DOHH2 (cell line): ENCODE results near the gene WNT9B.

Source experiments
- H3F3A ChIP-seq: fragments of 200-600 bp; sonication (generic), shearing (Covaris generic); 2 replicates; pipeline ENCODE4 v1.6.0; 2016; ENCODE audit warnings: antibody characterized with exemption, mild to moderate bottlenecking; ENCODE audit not compliant: control insufficient read depth, insufficient read depth
- H3K27ac ChIP-seq: fragments of 200-600 bp; sonication (generic); 2 replicates; pipeline ENCODE4 v1.5.1; 2014; ENCODE audit warnings: low read depth, mild to moderate bottlenecking, low read length, moderate library complexity
- H3K27me3 ChIP-seq: fragments of 200-600 bp; sonication (generic); 2 replicates; pipeline ENCODE4 v1.6.1; 2014; ENCODE audit warnings: mild to moderate bottlenecking, low read length, mixed read lengths; ENCODE audit not compliant: control insufficient read depth
- H3K36me3 ChIP-seq: fragments of 200-600 bp; sonication (generic); 2 replicates; pipeline ENCODE4 v1.6.1; 2014; ENCODE audit warnings: mild to moderate bottlenecking, low read length, moderate library complexity, mixed read lengths; ENCODE audit not compliant: control insufficient read depth
- H3K4me1 ChIP-seq: fragments of 200-600 bp; sonication (generic); 2 replicates; pipeline ENCODE4 v1.6.1; 2014; ENCODE audit warnings: mild to moderate bottlenecking, low read length, mixed read lengths; ENCODE audit not compliant: control insufficient read depth
- H3K4me2 ChIP-seq: fragments of 200-600 bp; sonication (generic); 2 replicates; pipeline ENCODE4 v1.6.0; 2014; ENCODE audit warnings: mild to moderate bottlenecking, low read length, moderate library complexity
- H3K4me3 ChIP-seq: fragments of 200-600 bp; sonication (generic); 2 replicates; pipeline ENCODE4 v1.5.1; 2014; ENCODE audit warnings: mild to moderate bottlenecking, low read length, mixed read lengths
- H3K79me2 ChIP-seq: fragments of 200-600 bp; sonication (generic); 2 replicates; pipeline ENCODE4 v1.6.1; 2014; ENCODE audit warnings: mild to moderate bottlenecking, low read length, mixed read lengths; ENCODE audit not compliant: control insufficient read depth
- H3K9me2 ChIP-seq: fragments of 200-600 bp; sonication (generic); replicated peaks from 2 replicates; pipeline ENCODE4 v1.6.1; 2014; ENCODE audit warnings: mild to moderate bottlenecking, low read length, mixed read lengths; ENCODE audit not compliant: control insufficient read depth
- H3K9me3 ChIP-seq: fragments of 200-600 bp; sonication (generic); 2 replicates; pipeline ENCODE4 v1.6.1; 2014; ENCODE audit warnings: antibody characterized with exemption, low read length, mixed read lengths; ENCODE audit not compliant: control insufficient read depth, insufficient read depth
- H4K20me1 ChIP-seq: fragments of 200-600 bp; sonication (generic); 2 replicates; pipeline ENCODE4 v1.6.0; 2014; ENCODE audit warnings: low read depth, mild to moderate bottlenecking, antibody characterized with exemption, low read length, moderate library complexity; ENCODE audit not compliant: control insufficient read depth, insufficient read depth
- EZH2phosphoT487 ChIP-seq: fragments of 200-600 bp; sonication (generic); IDR thresholded peaks from 2 replicates; pipeline ENCODE4 v1.6.1; 2017; ENCODE audit warnings: borderline replicate concordance, mild to moderate bottlenecking, antibody characterized with exemption, low read length, moderate library complexity, mixed read lengths
- TF ChIP-seq, protein P1 (sequence below): fragments of 200-600 bp; sonication (generic); IDR thresholded peaks from one replicate; pipeline ENCODE4 v1.5.1; 2014; ENCODE audit warnings: antibody characterized with exemption, mild to moderate bottlenecking, low read depth, low read length; ENCODE audit not compliant: poor library complexity, severe bottlenecking

Gene WNT9B

DNA sequence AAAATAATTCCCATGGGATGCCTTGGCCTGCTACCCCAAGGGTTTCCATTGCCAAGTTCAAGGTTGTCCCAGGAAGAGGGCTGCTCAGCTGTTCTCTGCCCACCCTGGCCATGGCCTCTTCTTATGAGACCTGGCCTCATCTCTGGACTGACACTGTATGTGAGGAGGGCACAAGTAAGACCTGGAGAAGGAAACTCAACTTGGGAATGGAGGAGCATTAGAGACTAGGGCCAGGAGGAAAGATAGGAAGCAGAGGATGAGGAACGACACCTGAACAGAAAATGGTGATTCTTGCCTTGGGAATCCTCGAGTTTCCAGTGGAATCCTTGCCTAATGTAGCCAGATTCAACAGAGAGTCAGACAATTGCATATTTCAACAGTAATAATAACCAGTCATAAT, 47.0 kb downstream of the WNT9B start:
- H3K4me3 ChIP-seq = no peak overlapping the region
- no peaks in the 10 kb centered on the region for H3F3A ChIP-seq
- H3K79me2 ChIP-seq = no peaks in the 10 kb centered on the region
- TF ChIP-seq, protein P1, sequence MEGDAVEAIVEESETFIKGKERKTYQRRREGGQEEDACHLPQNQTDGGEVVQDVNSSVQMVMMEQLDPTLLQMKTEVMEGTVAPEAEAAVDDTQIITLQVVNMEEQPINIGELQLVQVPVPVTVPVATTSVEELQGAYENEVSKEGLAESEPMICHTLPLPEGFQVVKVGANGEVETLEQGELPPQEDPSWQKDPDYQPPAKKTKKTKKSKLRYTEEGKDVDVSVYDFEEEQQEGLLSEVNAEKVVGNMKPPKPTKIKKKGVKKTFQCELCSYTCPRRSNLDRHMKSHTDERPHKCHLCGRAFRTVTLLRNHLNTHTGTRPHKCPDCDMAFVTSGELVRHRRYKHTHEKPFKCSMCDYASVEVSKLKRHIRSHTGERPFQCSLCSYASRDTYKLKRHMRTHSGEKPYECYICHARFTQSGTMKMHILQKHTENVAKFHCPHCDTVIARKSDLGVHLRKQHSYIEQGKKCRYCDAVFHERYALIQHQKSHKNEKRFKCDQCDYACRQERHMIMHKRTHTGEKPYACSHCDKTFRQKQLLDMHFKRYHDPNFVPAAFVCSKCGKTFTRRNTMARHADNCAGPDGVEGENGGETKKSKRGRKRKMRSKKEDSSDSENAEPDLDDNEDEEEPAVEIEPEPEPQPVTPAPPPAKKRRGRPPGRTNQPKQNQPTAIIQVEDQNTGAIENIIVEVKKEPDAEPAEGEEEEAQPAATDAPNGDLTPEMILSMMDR = no peak
- no peak for TF ChIP-seq EZH2phosphoT487
- peaks cover 2% of the 10 kb centered on the region for H3K27me3 ChIP-seq
- H3K9me3 ChIP-seq = no peaks in the 10 kb centered on the region
- H4K20me1 ChIP-seq = no peaks in the 10 kb centered on the region
- no peaks in the 10 kb centered on the region for H3K36me3 ChIP-seq
- no peaks in the 10 kb centered on the region for H3K9me2 ChIP-seq
- no peak overlapping the region for H3K4me2 ChIP-seq
- H3K4me1 ChIP-seq = no peaks in the 10 kb centered on the region
- no peak overlapping the region for H3K27ac ChIP-seq

DNA sequence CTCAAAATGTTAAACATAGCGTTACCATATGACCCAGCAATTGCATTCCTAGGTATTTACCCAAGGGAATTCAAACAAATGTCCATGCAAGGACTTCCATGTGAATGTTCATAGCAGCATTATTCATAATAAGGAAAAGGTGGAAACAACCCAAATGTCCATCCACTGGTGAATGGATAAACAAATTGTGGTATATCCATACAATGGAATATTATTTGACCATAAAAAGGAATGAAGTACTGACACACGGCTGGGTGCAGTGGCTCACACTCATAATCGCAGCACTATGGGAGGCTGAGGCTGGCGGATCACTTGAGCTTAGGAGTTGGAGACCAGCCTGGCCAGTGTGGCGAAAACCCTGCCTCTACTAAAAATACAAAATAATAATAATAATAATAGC, 47.5 kb downstream of the WNT9B start:
- Histone ChIP-seq H3K9me2 (no peaks in the 10 kb centered on the region), H3K4me2 (no peak overlapping the region), H3K4me1 (no peaks in the 10 kb centered on the region), H3K27me3 (no peaks in the 10 kb centered on the region), H3K9me3 (no peaks in the 10 kb centered on the region), H3K79me2 (no peaks in the 10 kb centered on the region), H3K27ac (no peak overlapping the region), H3K4me3 (no peak overlapping the region), H3F3A (no peaks in the 10 kb centered on the region), H3K36me3 (no peaks in the 10 kb centered on the region), H4K20me1 (no peaks in the 10 kb centered on the region)
- TF ChIP-seq EZH2phosphoT487 = no peak
- TF ChIP-seq, protein P1 = no peak

DNA sequence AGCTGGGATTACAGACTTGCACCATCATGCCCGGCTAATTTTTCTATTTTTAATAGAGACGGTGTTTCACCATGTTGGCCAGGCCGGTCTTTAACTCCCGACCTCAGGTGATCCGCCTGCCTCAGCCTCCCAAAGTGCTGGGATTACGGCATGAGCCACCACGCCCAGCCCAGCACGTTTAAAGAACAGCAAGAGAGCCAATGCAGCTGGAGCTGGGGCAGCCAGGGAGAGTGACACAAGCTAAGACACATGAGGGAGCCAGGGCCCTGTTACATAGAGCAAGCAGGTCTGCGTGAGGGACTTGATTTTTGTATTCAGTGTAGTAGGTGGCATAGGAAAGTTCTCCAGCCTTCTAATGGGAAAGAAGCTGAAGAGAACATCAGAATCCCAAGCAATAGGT, 49.9 kb downstream of the WNT9B start:
- Histone ChIP-seq H3K9me2 (no peaks in the 10 kb centered on the region), H3K9me3 (no peaks in the 10 kb centered on the region), H3K27ac (no peak overlapping the region), H3K4me2 (no peak overlapping the region), H3K36me3 (no peaks in the 10 kb centered on the region), H3F3A (no peaks in the 10 kb centered on the region), H3K4me1 (peaks cover 4% of the 10 kb centered on the region), H3K4me3 (no peak overlapping the region), H4K20me1 (no peaks in the 10 kb centered on the region), H3K79me2 (no peaks in the 10 kb centered on the region), H3K27me3 (no peaks in the 10 kb centered on the region)
- TF ChIP-seq, protein P1 = no peak
- no peak for TF ChIP-seq EZH2phosphoT487
